NCI-H748 treated with DMSO at 0.1 percent for 48 hours (cell line): Measurements from ENCODE around the gene HCFC2.

Experiments
- DNase-seq: peaks from one replicate; lab custom pipeline; 2025; lab: John Stamatoyannopoulos, UW

Gene HCFC2

GRCh38 chr12:104121001-104121400 lies 56.7 kb downstream of the HCFC2 start:
- DNase-seq = no peak

- DNase-seq = no peak
Observed at GRCh38 chr12:104122298-104122697, 58.0 kb downstream of the HCFC2 start.

GRCh38 chr12:104126548-104126947 lies 62.2 kb downstream of the HCFC2 start:
- DNase-seq = no peak

- no peak for DNase-seq
Observed at GRCh38 chr12:104130760-104131159, 66.4 kb downstream of the HCFC2 start.

DNA sequence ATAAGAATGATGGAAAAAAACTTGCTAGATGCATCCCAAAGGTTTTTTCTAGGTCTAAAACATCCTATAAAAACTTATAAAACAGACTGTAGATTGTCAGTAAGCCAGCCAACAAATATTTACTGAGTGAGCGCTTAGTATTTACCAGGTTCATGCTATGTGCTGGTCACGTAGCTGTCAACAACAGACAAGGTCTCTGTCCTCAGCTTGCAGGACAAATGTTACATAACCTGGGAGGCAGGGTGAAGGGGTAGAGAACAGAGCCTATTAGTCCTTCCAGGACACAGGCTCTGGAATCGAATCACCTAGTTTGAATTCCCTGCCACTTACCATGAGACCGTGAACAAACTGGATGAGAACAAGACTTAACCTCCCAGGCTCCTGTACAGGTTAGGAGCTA lies 67.3 kb downstream of the HCFC2 start:
- DNase-seq = no peak

GRCh38 chr12:104132351-104132956 lies 68.1 kb downstream of the HCFC2 start:
- DNase-seq = peak; percentile 95

DNA sequence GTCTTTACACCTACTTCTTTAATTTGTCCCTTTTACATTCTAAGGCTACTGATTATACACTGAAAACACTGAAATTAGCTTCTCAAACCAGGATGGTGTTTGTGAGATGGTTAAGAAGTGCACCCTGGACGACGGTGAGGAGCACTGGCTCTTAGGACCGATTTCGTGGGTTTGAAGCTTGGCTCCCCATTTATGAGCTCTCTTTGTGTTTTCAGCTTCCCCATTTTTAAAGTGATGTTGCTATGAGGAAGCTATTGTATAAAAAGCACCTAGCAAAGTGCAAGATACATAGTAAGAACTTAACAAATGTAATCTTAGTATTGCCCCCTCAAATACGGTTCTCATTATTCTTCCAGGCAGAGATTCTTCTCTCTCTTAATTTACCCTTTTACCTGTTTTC lies 69.0 kb downstream of the HCFC2 start:
- no peak for DNase-seq

- no peak for DNase-seq
Observed at GRCh38 chr12:104133866-104134265, 69.5 kb downstream of the HCFC2 start.

GRCh38 chr12:104134882-104135281 lies 70.6 kb downstream of the HCFC2 start:
- DNase-seq = no peak

GRCh38 chr12:104136577-104136976 lies 72.2 kb downstream of the HCFC2 start:
- no peak for DNase-seq

GRCh38 chr12:104137001-104137901 lies 72.9 kb downstream of the HCFC2 start:
- DNase-seq = peak; percentile 23

DNA sequence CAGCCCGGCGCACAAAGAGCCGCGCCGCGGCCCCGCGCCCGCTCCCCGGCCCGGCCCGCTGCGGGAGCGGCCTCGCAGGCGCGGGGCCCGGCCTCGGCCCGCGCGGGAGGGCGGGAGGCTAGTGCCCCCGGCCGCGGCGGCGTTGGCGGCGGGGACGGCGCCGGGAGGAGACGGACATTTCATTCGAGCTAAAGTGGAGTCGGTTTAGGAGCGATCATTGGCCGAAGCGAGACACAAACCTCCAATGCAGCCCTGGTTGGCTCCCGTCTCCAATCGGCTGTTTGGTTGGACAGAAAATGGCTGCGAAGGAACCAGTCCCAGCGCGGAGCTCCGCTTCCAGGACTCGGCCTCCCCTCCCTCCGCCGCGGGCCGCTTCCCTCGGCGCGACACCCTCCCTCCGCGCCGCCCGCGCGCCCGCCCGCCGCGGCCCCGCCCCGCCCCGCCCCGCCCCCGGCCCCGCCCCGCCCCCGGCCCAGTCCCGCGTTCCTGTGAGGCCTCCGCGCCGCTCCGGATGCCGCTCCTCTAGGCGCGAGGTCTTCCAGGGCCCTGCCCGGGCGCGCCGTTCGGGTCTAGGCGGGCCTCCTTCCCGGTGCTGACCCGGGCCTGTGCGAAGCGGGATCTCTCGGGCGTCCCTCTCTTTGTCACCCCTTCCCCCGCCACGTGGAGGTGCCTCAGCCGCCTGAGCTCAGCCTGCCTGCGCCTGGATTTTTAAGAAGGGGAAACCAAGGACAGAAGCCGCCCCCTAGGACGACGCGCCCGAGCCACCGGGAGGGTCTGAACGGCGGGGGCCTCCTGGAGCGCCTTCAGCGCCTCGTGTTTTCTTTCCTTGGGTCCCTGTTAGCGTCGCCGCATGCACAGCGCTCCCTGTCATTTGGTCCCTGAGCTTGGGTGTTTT lies 73.8 kb downstream of the HCFC2 start, which contains the start of gene NFYB:
TSS of gene NFYB (minus strand) at position 309 of the 895 bp plus-strand sequence. CDS start 2,757 bp downstream, outside the sequence.
- DNase-seq = peak; percentile 87

- DNase-seq = no peak
Observed at GRCh38 chr12:104138797-104139152, 74.4 kb downstream of the HCFC2 start.

DNA sequence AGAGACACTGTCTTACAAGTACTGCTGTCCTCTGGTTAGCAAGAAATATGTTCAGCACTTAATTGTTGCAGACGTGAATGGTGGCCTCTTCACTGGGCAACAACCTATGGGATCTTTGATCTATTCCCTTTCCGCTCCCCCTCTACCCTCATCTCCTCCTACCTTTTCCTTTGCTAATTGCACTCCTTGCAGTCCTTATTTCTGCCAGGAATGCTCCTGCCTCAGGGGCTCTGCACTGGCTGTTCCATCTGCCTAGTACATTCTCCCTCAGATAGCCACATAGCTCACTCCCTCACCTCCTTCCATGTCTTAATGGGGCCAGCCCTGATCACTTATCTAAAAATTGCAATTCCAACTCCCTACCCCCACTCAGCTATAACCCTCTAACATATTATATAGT lies 78.2 kb downstream of the HCFC2 start:
- no peak for DNase-seq

DNA sequence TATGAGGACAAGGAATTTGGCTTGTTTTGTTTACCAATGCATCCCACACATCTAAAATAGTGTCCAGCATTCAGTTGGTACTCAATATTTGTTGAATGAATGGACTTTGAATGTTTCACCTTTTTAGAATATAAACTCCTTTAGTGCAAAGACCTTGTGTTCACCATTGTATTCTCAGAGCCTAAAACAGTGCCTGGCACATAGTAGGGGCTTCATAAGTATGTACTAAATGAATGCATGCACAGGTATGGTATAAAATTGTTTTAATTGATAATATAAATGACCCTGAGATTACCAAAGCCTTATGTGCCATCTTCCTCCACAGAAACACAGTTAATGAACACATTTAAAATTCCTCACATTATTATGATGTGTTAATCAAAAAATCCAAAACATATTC lies 78.7 kb downstream of the HCFC2 start:
- no peak for DNase-seq

DNA sequence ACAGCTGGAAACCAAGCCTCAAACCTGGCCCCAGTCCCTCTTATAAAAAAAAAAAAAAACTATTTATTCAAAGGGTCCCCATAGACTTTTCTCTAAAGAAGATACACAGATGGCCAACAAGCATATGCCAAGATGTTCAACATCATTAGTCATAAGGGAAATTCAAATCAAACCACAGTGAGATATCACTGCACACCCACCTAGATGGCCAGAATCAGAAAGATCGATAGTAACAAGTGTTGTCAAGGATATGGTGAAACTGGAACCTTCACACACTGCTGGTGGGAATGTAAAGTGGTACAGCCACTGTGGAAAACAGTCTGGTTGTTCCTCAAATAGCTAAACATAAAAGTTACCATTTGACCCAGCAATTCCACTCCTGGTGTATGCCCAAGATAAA lies 79.6 kb downstream of the HCFC2 start:
- DNase-seq = no peak

DNA sequence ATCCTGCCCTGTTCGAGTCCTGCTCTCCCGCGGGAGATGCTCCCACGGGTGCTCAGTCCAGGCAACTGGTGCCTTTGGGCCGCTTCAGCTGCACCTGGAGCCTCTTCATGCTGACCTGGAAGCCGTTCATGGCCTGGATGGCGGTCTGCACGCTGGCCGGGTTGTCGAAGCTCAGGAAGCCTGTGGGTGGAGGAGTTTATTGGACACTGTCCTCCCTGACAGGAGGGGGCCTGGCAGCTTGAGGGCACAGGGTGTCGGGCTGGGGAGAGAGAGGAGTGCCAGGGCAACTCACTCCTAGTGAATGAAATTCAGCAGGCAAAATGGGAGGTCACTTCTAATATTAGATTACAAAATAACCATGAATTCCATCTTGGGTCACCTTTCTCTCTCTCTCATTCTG lies 83.0 kb downstream of the HCFC2 start:
- DNase-seq = no peak

DNA sequence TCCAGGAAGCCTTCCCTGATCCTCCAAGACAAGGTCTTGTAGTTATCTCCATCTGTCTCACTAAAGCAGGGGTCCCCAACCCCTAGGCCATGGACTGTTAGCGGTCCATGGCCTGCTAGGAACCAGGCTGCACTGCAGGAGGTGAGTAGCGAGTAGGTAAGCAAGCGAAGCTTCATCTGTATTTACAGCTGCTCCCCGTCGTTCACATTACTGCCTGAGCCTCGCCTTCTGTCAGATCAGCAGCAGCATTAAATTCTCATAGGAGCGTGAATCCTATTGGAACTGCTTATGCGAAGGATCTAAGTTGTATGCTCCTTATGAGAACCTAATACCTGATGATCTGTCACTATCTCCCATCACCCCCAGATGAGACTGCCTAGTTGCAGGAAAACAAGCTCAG lies 86.1 kb downstream of the HCFC2 start:
- no peak for DNase-seq

GRCh38 chr12:104152685-104153241 lies 88.4 kb downstream of the HCFC2 start:
- DNase-seq = no peak

DNA sequence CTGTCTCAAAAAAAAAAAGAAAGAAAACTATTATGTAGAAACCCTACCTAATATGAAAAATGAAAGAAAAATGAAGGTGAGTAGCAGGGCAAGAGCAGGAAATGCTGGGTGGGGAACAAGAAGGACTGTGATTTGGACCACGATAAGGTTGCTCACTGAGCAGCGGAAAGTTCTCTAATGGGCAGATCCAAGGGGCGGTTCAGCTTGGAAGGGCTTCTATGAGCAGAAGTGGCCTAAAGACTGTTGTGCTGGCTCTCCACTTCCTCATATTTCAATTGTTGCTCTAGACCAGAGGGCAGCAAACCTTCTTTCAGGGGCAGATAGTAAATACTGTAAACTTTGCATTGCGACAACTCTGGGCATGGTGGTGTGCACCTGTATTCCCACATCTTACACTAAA lies 90.0 kb downstream of the HCFC2 start:
- no peak for DNase-seq

- DNase-seq = peak; percentile 94
Observed at GRCh38 chr12:104154806-104155205, 90.5 kb downstream of the HCFC2 start.
